Spinal cord (tissue), 10 donors: ENCODE data around the gene COPS9. TPM values are rescaled to one million over a fixed set of nuclear protein-coding genes. Genes with fewer than 3 reads are reported as not detected.
A peak's percentile ranks its signal among the peaks of the same experiment; 100 is the strongest.

Source experiments
- DNase-seq, 6 donors: peaks; one replicate each; pipeline versions ENCODE4 v3.0.0 to v3.0.0-alpha.2; 2013 to 2015; ENCODE audit warnings: low spot score in 6 of 6, low read depth in 4 of 6
- H3K27ac ChIP-seq: one replicate; pipeline ENCODE4 v1.5.1; 2013; ENCODE audit warnings: low read depth, low read length, control low read depth
- H3K27me3 ChIP-seq: one replicate; pipeline ENCODE4 v1.6.1; 2013; ENCODE audit warnings: low read length; ENCODE audit not compliant: control insufficient read depth, insufficient read depth
- H3K36me3 ChIP-seq: one replicate; pipeline ENCODE4 v1.6.1; 2013; ENCODE audit warnings: low read length; ENCODE audit not compliant: control insufficient read depth, insufficient read depth
- H3K4me1 ChIP-seq: one replicate; pipeline ENCODE4 v1.6.1; 2013; ENCODE audit warnings: low read length; ENCODE audit not compliant: control insufficient read depth, insufficient read depth
- H3K4me3 ChIP-seq: one replicate; pipeline ENCODE4 v1.5.1; 2013; ENCODE audit warnings: low read depth, low read length, control low read depth
- H3K9me3 ChIP-seq: one replicate; pipeline ENCODE4 v1.6.1; 2013; ENCODE audit warnings: low read length; ENCODE audit not compliant: control insufficient read depth, insufficient read depth
- WGBS: methylation state at CpG from one replicate; pipeline ENCODE4 v1.1.5; 2013; ENCODE audit warnings: missing lambda C conversion rate; ENCODE audit not compliant: insufficient coverage; 5-methylcytosine and 5-hydroxymethylcytosine counted together
- polyA plus RNA-seq, 2 donors: library from polyadenylated mRNA; unstranded; fragments of 120-200 nt; gene quantifications; one replicate each; pipeline ENCODE4 v1.2.1, GENCODE V29; 2013; ENCODE audit not compliant: insufficient read length in 2 of 2
- total RNA-seq, 2 donors: library from RNA; depleted of rRNA in 1 of 2; stranded (reverse); fragments of 120-200 nt in 1 of 2; fragments of >200 nt in 1 of 2; gene quantifications; one replicate each; pipeline versions ENCODE4 v1.2.3 to v1.2.4, GENCODE V29; 2013 to 2014
- donor health status: healthy.

COPS9 gene
- total and polyA plus RNA-seq, 4 donors, result 90.3 to 219 (median 156) TPM

DNA sequence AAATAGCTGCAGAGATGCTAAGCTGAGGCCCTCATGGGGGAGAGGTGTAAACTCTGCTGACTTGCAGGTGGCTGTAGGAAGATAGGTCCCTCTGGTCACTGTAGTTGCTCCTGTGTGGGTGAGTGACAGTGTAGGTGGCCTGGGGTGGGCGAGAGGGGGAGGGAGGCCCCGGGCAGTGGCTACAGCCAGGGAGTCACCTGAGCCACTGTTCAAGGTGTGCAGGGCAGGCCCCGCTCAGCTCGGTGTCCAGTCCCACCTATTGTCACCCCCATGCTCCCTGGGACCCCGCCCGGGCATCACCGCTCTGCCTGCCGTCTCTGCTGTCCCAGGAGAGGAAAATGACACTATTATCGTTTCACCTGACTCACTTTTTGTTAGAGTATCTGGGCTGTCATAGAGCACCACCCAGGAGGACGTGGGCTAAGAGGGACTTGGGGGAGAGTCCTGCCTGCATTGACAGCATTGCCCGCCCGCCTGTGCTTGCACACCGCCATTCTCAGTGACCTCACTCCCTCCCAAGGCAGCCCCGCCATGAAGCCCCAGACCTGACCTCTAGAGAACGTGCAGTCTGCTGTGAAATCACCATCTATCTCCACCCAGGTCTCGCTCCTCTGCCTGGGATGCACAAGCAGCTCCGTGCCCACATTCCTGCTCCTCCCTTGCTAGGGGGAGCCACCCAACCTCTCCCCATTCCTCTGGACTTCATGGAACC lies 29.2 kb downstream of the COPS9 start:
- H3K27me3 ChIP-seq, result no peaks in the 10 kb centered on the region
- WGBS, result 80% methylated on average over 15 of the region's 17 CpGs
- H3K36me3 ChIP-seq, result no peaks in the 10 kb centered on the region
- H3K9me3 ChIP-seq, result no peaks in the 10 kb centered on the region
- H3K4me1 ChIP-seq, result no peaks in the 10 kb centered on the region
- DNase-seq, result no peak
- no peak overlapping the region for H3K4me3 ChIP-seq
- no peak overlapping the region for H3K27ac ChIP-seq

DNA sequence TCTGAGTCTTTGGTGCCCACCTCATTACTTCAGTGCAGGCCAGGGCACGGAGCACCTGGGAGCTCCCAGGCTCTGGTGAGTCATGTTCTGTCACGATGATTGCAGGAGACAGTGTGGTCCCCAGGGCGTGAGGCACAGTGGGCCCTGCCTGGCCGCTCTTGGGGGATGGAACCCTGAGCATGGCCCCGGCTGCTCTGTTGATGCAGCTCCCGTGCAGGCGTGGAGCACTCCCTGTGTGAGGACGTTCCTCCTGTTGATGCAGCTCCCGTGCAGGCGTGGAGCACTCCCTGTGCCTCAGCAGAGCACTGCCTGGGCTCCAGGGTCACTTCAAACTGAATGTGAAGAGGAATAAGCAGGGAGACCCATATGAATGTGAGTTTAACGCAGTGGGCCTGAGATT lies 30.1 kb downstream of the COPS9 start:
- no peak for DNase-seq
- no peaks in the 10 kb centered on the region for H3K36me3 ChIP-seq
- H3K4me1 ChIP-seq, result no peaks in the 10 kb centered on the region
- no peaks in the 10 kb centered on the region for H3K27me3 ChIP-seq
- H3K27ac ChIP-seq, result no peak overlapping the region
- WGBS, result 83% methylated on average over 11 of the region's 11 CpGs
- H3K4me3 ChIP-seq, result no peak overlapping the region
- H3K9me3 ChIP-seq, result no peaks in the 10 kb centered on the region

DNA sequence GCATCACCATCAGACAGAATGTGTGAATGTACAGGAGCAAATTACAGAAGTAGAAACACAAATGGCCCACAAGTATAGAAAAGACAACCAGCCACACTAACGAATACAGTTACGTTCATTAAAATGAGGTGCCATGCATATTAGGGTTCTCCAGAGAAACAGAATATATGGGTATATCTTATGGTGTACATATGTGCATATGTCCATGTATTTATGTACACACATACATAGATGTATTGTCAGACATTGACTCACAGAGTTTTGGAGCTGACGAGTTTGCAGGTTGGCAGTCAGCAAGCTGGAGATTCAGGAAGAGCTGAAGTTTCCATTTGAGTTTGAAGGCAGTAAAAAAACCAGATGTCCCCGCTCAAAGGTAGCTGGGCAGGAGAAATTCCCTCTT lies 33.0 kb downstream of the COPS9 start:
- Histone ChIP-seq H3K4me1 (no peaks in the 10 kb centered on the region), H3K36me3 (no peaks in the 10 kb centered on the region), H3K27ac (no peak overlapping the region), H3K4me3 (no peak overlapping the region), H3K9me3 (no peaks in the 10 kb centered on the region), H3K27me3 (peaks cover 2% of the 10 kb centered on the region)
- no CpG with 5 or more reads among the region's 4 CpGs for WGBS
- no peak for DNase-seq

DNA sequence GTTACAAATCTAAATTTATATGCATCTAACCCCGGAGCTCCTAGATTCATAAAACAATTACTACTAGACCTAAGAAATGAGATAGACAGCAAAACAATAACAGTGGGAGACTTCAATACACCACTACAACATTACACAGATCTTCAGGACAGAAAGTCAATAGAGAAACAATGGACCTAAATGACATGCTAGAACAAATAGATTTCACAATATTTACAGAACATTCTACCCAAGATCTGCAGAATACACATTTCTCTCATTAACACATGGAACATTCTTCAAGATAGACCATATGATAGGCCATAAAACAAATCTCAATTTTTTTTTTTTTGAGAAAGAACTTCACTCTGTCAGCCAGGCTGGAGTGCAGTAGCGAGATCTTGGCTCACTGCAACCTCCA lies 37.8 kb downstream of the COPS9 start:
- Histone ChIP-seq H3K36me3 (no peaks in the 10 kb centered on the region), H3K4me3 (no peak overlapping the region), H3K27me3 (peaks cover 41% of the 10 kb centered on the region), H3K27ac (no peak overlapping the region), H3K9me3 (no peaks in the 10 kb centered on the region), H3K4me1 (peaks cover 7% of the 10 kb centered on the region)
- WGBS, result 71% methylated on average over 1 of the region's 2 CpGs
- no peak for DNase-seq

DNA sequence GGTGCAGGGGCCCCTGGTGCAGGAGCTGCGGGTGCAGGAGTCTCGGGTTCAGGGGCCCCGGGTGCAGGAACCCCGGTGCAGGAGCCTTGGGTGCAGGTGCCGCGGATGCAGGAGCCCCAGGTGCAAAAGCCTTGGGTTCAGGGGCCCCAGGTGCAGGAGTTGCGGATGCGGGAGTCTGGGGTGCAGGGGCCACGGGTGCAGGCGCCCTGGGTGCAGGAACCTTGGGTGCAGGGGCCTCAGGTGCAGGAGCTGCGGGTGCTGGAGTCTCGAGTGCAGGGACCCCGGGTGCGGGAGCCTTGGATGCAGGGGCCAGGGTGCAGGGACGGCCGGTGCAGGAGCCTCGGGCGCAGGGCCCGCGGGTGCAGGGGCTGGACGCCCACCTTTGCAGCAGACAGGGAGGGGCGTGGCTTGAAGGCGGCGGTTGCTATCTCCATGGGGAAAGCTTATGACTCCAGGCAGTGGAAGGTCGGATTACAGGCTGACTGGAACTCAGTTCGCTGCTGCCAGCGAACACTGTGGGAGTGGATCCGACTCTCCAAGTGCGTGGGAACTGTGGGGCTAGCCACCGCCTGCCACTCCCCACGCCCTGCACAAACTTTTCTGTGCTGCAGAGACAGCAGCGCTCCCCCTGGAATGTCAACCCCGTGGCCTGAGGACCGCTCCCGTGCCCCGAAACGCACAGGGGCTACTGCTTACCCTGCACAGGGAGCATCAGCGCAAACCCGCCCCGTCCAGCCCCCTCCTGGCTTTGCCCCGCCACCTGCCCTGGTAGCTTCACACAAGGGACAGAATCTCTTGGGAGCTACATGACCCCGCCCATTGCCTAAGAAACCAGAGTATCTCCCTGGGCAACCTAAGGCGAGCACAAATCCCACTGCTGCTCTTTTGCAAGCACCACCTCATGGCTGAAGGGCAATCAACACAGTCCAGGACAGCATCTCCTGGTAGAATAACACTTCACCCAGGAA lies 40.3 kb downstream of the COPS9 start:
- Histone ChIP-seq H3K4me3 (no peak overlapping the region), H3K27ac (no peak overlapping the region), H3K36me3 (no peaks in the 10 kb centered on the region), H3K4me1 (peaks cover 7% of the 10 kb centered on the region), H3K9me3 (no peaks in the 10 kb centered on the region), H3K27me3 (peaks cover 41% of the 10 kb centered on the region)
- peak in 1 of 6 donors; percentile 2 for DNase-seq
- 4% methylated on average over 43 of the region's 43 CpGs for WGBS

DNA sequence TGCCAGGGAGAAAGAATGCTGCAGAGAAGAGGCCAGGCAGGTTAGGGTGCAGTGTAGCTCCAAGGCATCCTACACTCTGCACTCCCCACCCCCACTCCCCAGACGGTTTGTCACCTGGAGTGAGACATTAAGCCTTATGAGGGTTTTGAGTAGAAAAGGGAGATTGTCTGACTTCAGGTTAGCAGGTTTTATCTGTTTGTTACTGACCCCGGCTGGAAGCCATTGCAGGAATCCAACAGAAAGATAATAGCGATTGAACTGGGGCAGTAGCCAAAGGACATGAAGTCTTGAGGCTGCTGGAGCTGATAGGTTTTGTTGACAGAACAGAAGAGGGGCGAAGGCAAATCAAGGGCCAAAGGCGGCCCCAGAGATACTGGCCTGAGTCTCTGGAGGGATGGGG lies 46.8 kb downstream of the COPS9 start:
- Histone ChIP-seq H3K4me3 (no peak overlapping the region), H3K4me1 (no peaks in the 10 kb centered on the region), H3K9me3 (peaks cover 7% of the 10 kb centered on the region), H3K27ac (no peak overlapping the region), H3K36me3 (no peaks in the 10 kb centered on the region), H3K27me3 (peaks cover 4% of the 10 kb centered on the region)
- 73% methylated on average over 4 of the region's 5 CpGs for WGBS
- no peak for DNase-seq

DNA sequence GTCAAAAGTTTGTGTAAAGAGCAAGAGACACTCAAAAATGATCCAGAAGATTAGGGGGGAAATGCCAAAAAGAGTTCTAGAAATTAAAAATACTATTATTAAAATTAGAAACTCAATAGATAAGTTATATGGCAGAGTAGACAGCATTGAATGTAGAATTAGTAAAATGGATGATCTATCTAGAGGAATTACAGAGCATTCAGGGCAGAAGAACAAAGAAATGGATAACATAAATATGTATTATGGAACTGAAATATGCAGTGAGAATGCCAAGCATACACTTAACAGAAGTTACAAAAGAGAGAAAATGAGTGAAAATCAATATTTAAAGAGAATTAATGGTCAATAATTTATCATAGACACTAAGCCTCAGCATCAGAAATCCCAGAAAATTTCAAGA lies 49.5 kb downstream of the COPS9 start:
- DNase-seq, result no peak
- H3K27me3 ChIP-seq, result peaks cover 2% of the 10 kb centered on the region
- no peak overlapping the region for H3K4me3 ChIP-seq
- H3K9me3 ChIP-seq, result peaks cover 7% of the 10 kb centered on the region
- no peaks in the 10 kb centered on the region for H3K4me1 ChIP-seq
- no peak overlapping the region for H3K27ac ChIP-seq
- H3K36me3 ChIP-seq, result no peaks in the 10 kb centered on the region

Other genes with a start within 250 kb of the COPS9 start
- 100 to 1,000 TPM; 139 to 151 TPM for gene NDUFA10, start 111.0 kb downstream of the COPS9 start, total RNA-seq
- 100 to 1,000 TPM; 104 to 111 TPM for gene NDUFA10, start 111.0 kb downstream of the COPS9 start, polyA plus RNA-seq
- gene OR6B2, start 105.9 kb downstream of the COPS9 start, total RNA-seq, result not detected
- gene OR6B2, start 105.9 kb downstream of the COPS9 start, polyA plus RNA-seq, result not detected
- gene OR6B3, start 82.8 kb downstream of the COPS9 start, total RNA-seq, result under 1 TPM in 1 of 2 donors, not detected in 1; 0.40 TPM
- not detected for gene OR6B3, start 82.8 kb downstream of the COPS9 start, polyA plus RNA-seq
- gene OTOS, start 4.4 kb upstream of the COPS9 start, total RNA-seq, result under 1 TPM in 1 of 2 donors, not detected in 1; 0.55 TPM
- under 1 TPM in 1 of 2 donors, not detected in 1; 0.39 TPM for gene OTOS, start 4.4 kb upstream of the COPS9 start, polyA plus RNA-seq